AG09309 (cell line): ENCODE data around the gene BICC1.

Source experiments
- DNase-seq: peaks from one replicate; pipeline ENCODE4 v3.0.0-alpha.2; 2010; ENCODE audit warnings: low read depth
- H3K4me3 ChIP-seq: 2 replicates; pipeline ENCODE4 v1.5.1; 2011; ENCODE audit warnings: mild to moderate bottlenecking, low read depth, low read length, moderate library complexity; ENCODE audit not compliant: control insufficient read depth
- TF ChIP-seq, protein P1 (sequence below): IDR thresholded peaks from 2 replicates; pipeline ENCODE4 v1.5.1; 2011; ENCODE audit warnings: mild to moderate bottlenecking, low read depth, low read length, inconsistent platforms; ENCODE audit not compliant: insufficient read depth, control insufficient read depth; ENCODE audit errors: missing control alignments

The BICC1 gene

DNA sequence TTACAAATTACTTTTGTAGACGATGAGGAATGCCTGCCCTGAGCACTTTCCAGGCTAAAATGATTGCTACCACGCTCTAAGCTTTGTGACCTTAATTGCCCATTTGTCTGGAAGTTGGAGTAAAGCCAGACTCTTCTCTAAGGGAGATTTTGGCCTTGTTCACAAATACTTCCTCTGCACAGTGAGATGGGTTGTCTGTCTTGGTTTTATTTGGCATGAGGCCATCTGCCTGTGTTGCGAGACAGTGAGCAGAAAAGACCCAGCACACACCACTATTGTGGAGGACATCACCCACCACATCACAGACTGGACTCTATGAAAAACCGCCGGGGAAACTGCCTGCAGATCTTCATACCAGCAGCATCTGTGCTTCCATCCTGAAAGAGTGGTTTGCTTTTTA is 138.4 kb downstream of the BICC1 start:
- TF ChIP-seq, protein P1, sequence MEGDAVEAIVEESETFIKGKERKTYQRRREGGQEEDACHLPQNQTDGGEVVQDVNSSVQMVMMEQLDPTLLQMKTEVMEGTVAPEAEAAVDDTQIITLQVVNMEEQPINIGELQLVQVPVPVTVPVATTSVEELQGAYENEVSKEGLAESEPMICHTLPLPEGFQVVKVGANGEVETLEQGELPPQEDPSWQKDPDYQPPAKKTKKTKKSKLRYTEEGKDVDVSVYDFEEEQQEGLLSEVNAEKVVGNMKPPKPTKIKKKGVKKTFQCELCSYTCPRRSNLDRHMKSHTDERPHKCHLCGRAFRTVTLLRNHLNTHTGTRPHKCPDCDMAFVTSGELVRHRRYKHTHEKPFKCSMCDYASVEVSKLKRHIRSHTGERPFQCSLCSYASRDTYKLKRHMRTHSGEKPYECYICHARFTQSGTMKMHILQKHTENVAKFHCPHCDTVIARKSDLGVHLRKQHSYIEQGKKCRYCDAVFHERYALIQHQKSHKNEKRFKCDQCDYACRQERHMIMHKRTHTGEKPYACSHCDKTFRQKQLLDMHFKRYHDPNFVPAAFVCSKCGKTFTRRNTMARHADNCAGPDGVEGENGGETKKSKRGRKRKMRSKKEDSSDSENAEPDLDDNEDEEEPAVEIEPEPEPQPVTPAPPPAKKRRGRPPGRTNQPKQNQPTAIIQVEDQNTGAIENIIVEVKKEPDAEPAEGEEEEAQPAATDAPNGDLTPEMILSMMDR, result no peak
- no peak for DNase-seq
- no peak overlapping the region for H3K4me3 ChIP-seq

DNA sequence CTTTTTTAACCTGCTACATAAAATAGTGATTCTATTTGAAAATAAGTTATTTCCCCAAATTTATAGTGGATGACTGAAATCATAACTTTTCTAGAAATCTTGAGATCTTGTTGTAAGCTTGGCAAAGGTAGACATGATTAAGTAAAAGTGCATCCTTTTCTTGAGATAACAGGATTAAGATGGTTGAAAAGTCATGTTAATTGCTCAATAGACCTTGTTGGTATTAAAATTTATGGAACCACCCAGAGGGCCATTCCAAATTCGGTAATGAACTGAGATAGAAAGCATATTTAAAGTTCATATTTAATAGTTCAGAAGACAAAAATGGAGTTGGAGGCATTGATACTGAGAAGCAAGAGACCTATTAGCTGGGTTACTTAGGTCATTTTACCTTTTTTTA is 139.1 kb downstream of the BICC1 start:
- H3K4me3 ChIP-seq, result no peak overlapping the region
- DNase-seq, result no peak
- TF ChIP-seq, protein P1, result no peak

DNA sequence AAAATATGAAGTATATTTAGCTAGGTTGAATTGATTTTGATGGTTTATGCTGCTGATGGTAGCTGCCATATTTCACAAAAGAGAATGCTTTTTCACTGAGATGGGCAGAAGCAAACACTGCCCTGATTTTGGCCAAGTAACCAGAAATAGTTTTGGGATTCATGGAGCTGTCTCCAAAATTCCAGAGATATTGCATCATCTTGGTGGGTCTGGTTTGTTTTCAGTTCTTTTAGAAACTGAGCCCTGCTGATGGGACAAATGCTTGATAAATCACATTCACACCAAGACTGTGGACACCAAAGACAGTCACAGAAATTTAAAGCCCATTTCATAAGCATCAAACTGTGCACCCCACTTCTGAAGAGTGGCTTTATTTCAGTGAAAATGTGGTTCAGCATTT is 140.5 kb downstream of the BICC1 start:
- no peak overlapping the region for H3K4me3 ChIP-seq
- TF ChIP-seq, protein P1, result no peak
- DNase-seq, result no peak

DNA sequence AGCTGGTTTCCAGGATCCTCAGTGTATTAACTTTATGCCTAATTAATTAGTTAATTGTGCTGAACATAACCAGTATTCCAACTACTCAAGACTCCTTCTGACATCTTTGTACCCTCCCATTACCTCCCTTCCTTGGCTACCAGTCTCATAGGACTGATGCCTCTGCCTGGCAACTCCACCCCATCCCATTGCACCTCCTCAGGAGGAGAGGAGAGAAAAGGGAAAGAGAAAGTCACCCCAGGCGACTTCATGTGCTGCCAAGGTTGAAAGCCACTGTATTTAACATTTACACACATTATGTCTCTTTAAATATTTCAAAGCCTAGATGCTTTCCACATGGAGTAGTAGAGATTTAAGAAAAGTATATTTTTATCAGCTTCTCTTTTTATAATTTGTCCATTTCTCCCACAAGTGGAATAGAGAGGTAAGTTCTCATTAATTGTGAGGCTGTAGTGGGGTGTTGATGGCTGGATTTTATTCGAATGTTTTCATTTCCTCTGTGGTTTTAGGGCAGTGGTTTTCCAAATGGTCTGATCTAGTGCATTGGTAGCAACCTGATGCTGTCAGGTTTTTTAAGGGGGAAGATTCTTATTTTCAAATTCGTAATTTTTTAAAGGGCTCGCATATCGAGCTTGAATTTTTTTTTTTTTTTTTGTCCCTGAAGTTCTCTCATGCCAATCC is 148.0 kb downstream of the BICC1 start:
- TF ChIP-seq, protein P1, result no peak
- no peak overlapping the region; the same call in 1 of the 2 replicates for H3K4me3 ChIP-seq
- DNase-seq, result no peak

DNA sequence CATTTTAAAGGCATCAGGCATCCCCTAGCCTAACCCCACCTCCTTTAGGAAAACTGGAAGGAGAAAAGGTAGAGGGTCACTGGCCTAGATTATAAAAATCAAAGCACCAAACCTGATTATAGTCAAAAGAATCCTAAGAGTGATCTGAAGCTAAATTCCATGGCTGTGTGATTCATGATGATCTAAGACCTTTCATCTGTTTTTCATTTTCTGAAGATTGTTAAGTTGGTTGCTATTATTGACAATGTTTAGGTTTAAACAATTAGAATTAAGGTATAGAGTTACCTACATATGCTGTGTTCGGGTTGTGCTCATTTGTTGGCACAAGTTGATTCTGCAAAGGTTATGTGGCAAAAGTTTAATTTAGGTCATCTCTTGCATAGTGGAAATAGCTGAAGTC is 148.7 kb downstream of the BICC1 start:
- no peak overlapping the region for H3K4me3 ChIP-seq
- DNase-seq, result no peak
- TF ChIP-seq, protein P1, result no peak

DNA sequence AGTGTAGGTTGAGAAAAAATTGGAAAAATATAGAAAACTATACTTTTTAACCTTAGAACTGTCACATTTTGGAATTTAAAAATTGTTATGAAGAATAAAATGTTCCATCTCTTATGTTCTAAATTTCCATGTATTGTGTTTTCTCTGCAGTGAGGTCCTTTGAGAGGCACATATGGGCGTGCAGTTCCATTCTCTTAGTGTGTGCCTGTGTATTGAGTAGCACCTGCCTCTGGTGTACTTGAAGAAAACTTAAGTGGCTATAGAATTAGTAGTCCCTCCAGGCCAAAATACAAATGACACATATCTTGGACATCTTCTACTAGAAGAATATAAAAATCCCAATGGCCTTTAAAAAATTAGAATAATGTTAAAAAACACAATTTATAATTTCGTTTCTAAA is 149.2 kb downstream of the BICC1 start:
- DNase-seq, result no peak
- no peak overlapping the region for H3K4me3 ChIP-seq
- TF ChIP-seq, protein P1, result no peak
